HG02642 (cell line): ENCODE results near the gene ANKRD52.
"Not testable (repeated sequence)": the region's sequence is repeated elsewhere in the genome, so short reads cannot be mapped to it uniquely, and the experiment has no call there.

ENCODE experiments used
- ATAC-seq: cut with Tn5 transposase; IDR thresholded peaks from one replicate; pipeline ENCODE4 v1.9.1; 2021; ENCODE audit warnings: mild to moderate bottlenecking; ENCODE audit not compliant: unreplicated experiment, poor library complexity

ANKRD52 gene

GRCh38 chr12:56274299-56274698 lies 16.1 kb upstream of the ANKRD52 start:
- ATAC-seq: no peak

GRCh38 chr12:56272468-56272867 lies 14.3 kb upstream of the ANKRD52 start:
- ATAC-seq: not testable (repeated sequence)

- no peak for ATAC-seq
These were observed 12.8 kb upstream of the ANKRD52 start for GRCh38 chr12:56271031-56271430.

- ATAC-seq: no peak
These were observed 9.4 kb upstream of the ANKRD52 start for GRCh38 chr12:56267443-56268071.

- ATAC-seq: peak; percentile 91
These were observed 8.7 kb upstream of the ANKRD52 start, which contains the start of gene COQ10A for GRCh38 chr12:56266693-56267442. COQ10A (plus strand) TSS chr12:56266942; CDS start chr12:56267119, 177 bp downstream.

- ATAC-seq: not testable (repeated sequence)
These were observed 8.0 kb upstream of the ANKRD52 start for GRCh38 chr12:56266068-56266692.

- not testable (repeated sequence) for ATAC-seq
These were observed 4.8 kb upstream of the ANKRD52 start for GRCh38 chr12:56262955-56263354.

GRCh38 chr12:56261503-56262232 lies 3.5 kb upstream of the ANKRD52 start:
- no peak for ATAC-seq

GRCh38 chr12:56260921-56261320 lies 2.7 kb upstream of the ANKRD52 start:
- no peak for ATAC-seq

GRCh38 chr12:56260380-56260779 lies 2.2 kb upstream of the ANKRD52 start:
- no peak for ATAC-seq

- ATAC-seq: no peak
These were observed 618 bp upstream of the ANKRD52 start for GRCh38 chr12:56258820-56259183.

GRCh38 chr12:56257491-56258067 lies 605 bp downstream of the ANKRD52 start:
- ATAC-seq: peak; percentile 2

GRCh38 chr12:56257071-56257470 lies 1.1 kb downstream of the ANKRD52 start:
- ATAC-seq: no peak

GRCh38 chr12:56256326-56256960 lies 1.7 kb downstream of the ANKRD52 start:
- ATAC-seq: no peak

GRCh38 chr12:56255671-56256070 lies 2.5 kb downstream of the ANKRD52 start:
- ATAC-seq: no peak

GRCh38 chr12:56253091-56253490 lies 5.1 kb downstream of the ANKRD52 start:
- no peak for ATAC-seq

GRCh38 chr12:56252649-56253048 lies 5.5 kb downstream of the ANKRD52 start:
- no peak for ATAC-seq

GRCh38 chr12:56248711-56249110 lies 9.5 kb downstream of the ANKRD52 start:
- ATAC-seq: no peak

GRCh38 chr12:56247923-56248322 lies 10.3 kb downstream of the ANKRD52 start:
- ATAC-seq: no peak

- no peak for ATAC-seq
These were observed 13.7 kb downstream of the ANKRD52 start for GRCh38 chr12:56244494-56244893.
